ENCODE data around the gene KCNQ5. TPM values are rescaled to one million over a fixed set of nuclear protein-coding genes. Genes with fewer than 3 reads are reported as not detected.

KCNQ5 gene
- total RNA-seq, 1 experiment from 2014 or later, result 0.07 TPM

DNA sequence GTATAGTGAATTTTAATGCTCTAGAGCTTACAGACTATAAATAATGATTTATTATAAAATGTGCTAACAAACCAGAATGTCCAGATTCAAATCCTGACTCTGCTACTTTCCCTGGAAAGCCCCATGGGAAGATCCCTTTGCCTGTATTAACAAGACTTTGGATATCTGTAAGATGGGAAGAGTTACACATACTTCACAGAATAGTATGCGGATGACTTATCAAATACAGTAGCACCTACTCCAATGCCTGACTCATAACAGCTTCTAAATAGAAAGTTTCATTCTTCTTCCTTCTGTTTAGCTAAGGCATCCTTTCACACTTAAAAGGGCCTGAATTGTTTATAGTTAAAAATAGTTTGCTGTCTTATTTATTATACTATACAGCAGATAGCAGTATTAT, 166.3 kb downstream of the KCNQ5 start:
- Histone ChIP-seq H3K18ac (ENCODE audit: insufficient read length, low read depth, low read length) (no peak overlapping the region), H4K8ac (replicated peaks; ENCODE audit: insufficient read length, low read depth, low read length) (no peak overlapping the region), H4K91ac (ENCODE audit: insufficient read length, low read depth, low read length) (no peak overlapping the region), H2BK5ac (ENCODE audit: insufficient read length, low read length) (no peak overlapping the region), H3K79me2 (ENCODE audit: insufficient read depth, low read length) (no peaks in the 10 kb centered on the region), H2AK5ac (ENCODE audit: insufficient read length, low read length) (no peak overlapping the region), H3K4me2 (ENCODE audit: insufficient read depth, insufficient read length, low read length) (no peak overlapping the region), H2AFZ (ENCODE audit: low read length) (no peak overlapping the region), H3K23ac (ENCODE audit: insufficient read length, low read depth, low read length) (no peak overlapping the region), H2BK15ac (ENCODE audit: low read depth, low read length) (no peak overlapping the region), H3K4me1 (ENCODE audit: insufficient read depth, low read length) (no peaks in the 10 kb centered on the region; the same call in 1 of the 2 replicates), H3K27ac (ENCODE audit: insufficient read length, low read depth, low read length) (no peak overlapping the region), H3K56ac (ENCODE audit: insufficient read length, low read depth, low read length) (no peak overlapping the region), H3K23me2 (ENCODE audit: insufficient read length, low read depth, low read length, poor library complexity, severe bottlenecking) (no peaks in the 10 kb centered on the region), H3K4ac (ENCODE audit: low read depth, low read length) (no peak overlapping the region), H3K14ac (ENCODE audit: insufficient read depth, low read length) (no peak overlapping the region), H3K79me1 (ENCODE audit: insufficient read depth, low read depth, low read length, poor library complexity, severe bottlenecking) (no peaks in the 10 kb centered on the region), H4K5ac (ENCODE audit: insufficient read length, low read depth, low read length) (no peak overlapping the region), H2BK20ac (ENCODE audit: low read depth, low read length, poor library complexity, severe bottlenecking) (no peak overlapping the region), H2BK120ac (ENCODE audit: low read depth, low read length, poor library complexity, severe bottlenecking) (no peak overlapping the region), H3K9me3 (ENCODE audit: control insufficient read depth, low read depth, low read length) (no peaks in the 10 kb centered on the region), H3K27me3 (ENCODE audit: insufficient read depth, low read length) (no peaks in the 10 kb centered on the region), H3K9ac (ENCODE audit: extremely low read depth, insufficient read length, low read length) (no peak overlapping the region), H4K20me1 (ENCODE audit: control insufficient read depth, insufficient read depth, insufficient read length) (no peaks in the 10 kb centered on the region), H3T11ph (ENCODE audit: low read length) (no peak overlapping the region), H2BK12ac (ENCODE audit: insufficient read length, low read depth, low read length) (no peak overlapping the region)
- 0 out of 4 replicates have a peak, but pooled peaks cover 0 to 6% of the 10 kb centered on the region in 2 experiments for H3K4me1 Mint-ChIP-seq
- H3K4me3 Mint-ChIP-seq, result no peak overlapping the region
- no CpG with 5 or more reads among the region's 1 CpG for WGBS (ENCODE audit: extremely low coverage, insufficient read length, low lambda C conversion rate)
- H3K27ac Mint-ChIP-seq, result no peak overlapping the region
- no peaks in the 10 kb centered on the region for H3K27me3 Mint-ChIP-seq (ENCODE audit: low read depth)
- H3K36me3 Mint-ChIP-seq (ENCODE audit: insufficient read depth in 1 of 3, low read depth in 3 of 3), result no peaks in the 10 kb centered on the region
- no peaks in the 10 kb centered on the region for H3K9me3 Mint-ChIP-seq
- no peak for DNase-seq
- TF ChIP-seq, protein P1, sequence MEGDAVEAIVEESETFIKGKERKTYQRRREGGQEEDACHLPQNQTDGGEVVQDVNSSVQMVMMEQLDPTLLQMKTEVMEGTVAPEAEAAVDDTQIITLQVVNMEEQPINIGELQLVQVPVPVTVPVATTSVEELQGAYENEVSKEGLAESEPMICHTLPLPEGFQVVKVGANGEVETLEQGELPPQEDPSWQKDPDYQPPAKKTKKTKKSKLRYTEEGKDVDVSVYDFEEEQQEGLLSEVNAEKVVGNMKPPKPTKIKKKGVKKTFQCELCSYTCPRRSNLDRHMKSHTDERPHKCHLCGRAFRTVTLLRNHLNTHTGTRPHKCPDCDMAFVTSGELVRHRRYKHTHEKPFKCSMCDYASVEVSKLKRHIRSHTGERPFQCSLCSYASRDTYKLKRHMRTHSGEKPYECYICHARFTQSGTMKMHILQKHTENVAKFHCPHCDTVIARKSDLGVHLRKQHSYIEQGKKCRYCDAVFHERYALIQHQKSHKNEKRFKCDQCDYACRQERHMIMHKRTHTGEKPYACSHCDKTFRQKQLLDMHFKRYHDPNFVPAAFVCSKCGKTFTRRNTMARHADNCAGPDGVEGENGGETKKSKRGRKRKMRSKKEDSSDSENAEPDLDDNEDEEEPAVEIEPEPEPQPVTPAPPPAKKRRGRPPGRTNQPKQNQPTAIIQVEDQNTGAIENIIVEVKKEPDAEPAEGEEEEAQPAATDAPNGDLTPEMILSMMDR (conservative IDR thresholded peaks at IDR 0.05), result no peak

Measured in H9 (cell line).